Stimulated activated CD4-positive, alpha-beta T cell treated with anti-CD3 and anti-CD28 coated beads, TNF-alpha, amount 100 ng/mL, for 24 hours (primary cell): ENCODE data around the gene RBBP8.

Source experiments
- DNase-seq, 3 experiments: peaks; one replicate each; pipeline ENCODE4 v3.0.0-alpha.2; 2020; ENCODE audit warnings: low read depth in 3 of 3

RBBP8 gene

GRCh38 chr18:23059541-23060465 is 126.7 kb downstream of the RBBP8 start:
- no peak for DNase-seq

- DNase-seq = no peak
Observed at GRCh38 chr18:23062011-23062410, 128.9 kb downstream of the RBBP8 start.

- DNase-seq = no peak
Observed at GRCh38 chr18:23063502-23063901, 130.4 kb downstream of the RBBP8 start.

- no peak for DNase-seq
Observed at GRCh38 chr18:23065234-23065806, 132.2 kb downstream of the RBBP8 start.

GRCh38 chr18:23066060-23066459 is 132.9 kb downstream of the RBBP8 start:
- no peak for DNase-seq

GRCh38 chr18:23066504-23067039 is 133.4 kb downstream of the RBBP8 start:
- DNase-seq = no peak

- no peak for DNase-seq
Observed at GRCh38 chr18:23067236-23067635, 134.1 kb downstream of the RBBP8 start.

- DNase-seq = no peak
Observed at GRCh38 chr18:23068011-23068410, 134.9 kb downstream of the RBBP8 start.

GRCh38 chr18:23068570-23069310 is 135.6 kb downstream of the RBBP8 start:
- DNase-seq = no peak

GRCh38 chr18:23069481-23069880 is 136.4 kb downstream of the RBBP8 start:
- peak in 1 of 3 experiments; percentile 0 for DNase-seq

- DNase-seq = no peak
Observed at GRCh38 chr18:23069898-23070297, 136.8 kb downstream of the RBBP8 start.

GRCh38 chr18:23071285-23071684 is 138.2 kb downstream of the RBBP8 start:
- DNase-seq = peak; percentile 40 to 66 (median 47)

GRCh38 chr18:23072079-23072478 is 139.0 kb downstream of the RBBP8 start:
- no peak for DNase-seq

- DNase-seq = no peak
Observed at GRCh38 chr18:23073996-23074606, 141.0 kb downstream of the RBBP8 start.
